ENCODE results near the gene ZNF599. TPM values are rescaled to one million over a fixed set of nuclear protein-coding genes. Genes with fewer than 3 reads are reported as not detected.

The ZNF599 gene
- total and polyA plus RNA-seq, 7 donors = 1.6 to 5.6 (median 2.6) TPM

DNA sequence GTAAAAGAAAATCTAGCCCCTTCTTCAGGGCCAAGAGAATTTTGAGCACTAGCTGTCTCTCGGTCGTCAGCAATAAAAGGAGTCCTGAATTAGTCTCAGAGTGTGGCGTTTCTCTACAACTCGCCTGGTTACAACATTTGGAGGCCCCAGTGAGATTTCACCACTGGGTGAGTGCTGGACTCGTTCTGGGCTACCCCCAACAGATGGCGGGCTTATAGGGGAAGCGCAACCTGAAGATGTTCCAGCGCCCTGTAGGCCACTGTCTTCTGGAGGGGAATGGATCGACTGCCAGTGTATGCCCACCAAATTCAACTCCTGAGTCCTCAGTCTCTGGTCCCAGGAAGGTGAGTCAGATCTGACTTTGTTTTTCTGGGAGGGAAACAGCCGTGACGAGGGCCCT is 50.7 kb downstream of the ZNF599 start:
- Histone ChIP-seq H3K27me3 (ENCODE audit: insufficient read depth in 3 of 3, low read length in 2 of 3) (peaks cover 2 to 4% (median 4%) of the 10 kb centered on the region in 3 donors), H3K4me3 (no peak overlapping the region), H3K36me3 (ENCODE audit: insufficient read depth in 1 of 2, low read depth in 1 of 2) (no peaks in the 10 kb centered on the region), H3K27ac (no peak overlapping the region), H3K4me1 (no peaks in the 10 kb centered on the region), H3K9me3 (no peaks in the 10 kb centered on the region)
- 47 to 54% (median 48%) methylated on average over 11 of the region's 11 CpGs for WGBS, 3 donors
- TF ChIP-seq, protein P1, sequence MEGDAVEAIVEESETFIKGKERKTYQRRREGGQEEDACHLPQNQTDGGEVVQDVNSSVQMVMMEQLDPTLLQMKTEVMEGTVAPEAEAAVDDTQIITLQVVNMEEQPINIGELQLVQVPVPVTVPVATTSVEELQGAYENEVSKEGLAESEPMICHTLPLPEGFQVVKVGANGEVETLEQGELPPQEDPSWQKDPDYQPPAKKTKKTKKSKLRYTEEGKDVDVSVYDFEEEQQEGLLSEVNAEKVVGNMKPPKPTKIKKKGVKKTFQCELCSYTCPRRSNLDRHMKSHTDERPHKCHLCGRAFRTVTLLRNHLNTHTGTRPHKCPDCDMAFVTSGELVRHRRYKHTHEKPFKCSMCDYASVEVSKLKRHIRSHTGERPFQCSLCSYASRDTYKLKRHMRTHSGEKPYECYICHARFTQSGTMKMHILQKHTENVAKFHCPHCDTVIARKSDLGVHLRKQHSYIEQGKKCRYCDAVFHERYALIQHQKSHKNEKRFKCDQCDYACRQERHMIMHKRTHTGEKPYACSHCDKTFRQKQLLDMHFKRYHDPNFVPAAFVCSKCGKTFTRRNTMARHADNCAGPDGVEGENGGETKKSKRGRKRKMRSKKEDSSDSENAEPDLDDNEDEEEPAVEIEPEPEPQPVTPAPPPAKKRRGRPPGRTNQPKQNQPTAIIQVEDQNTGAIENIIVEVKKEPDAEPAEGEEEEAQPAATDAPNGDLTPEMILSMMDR (IDR thresholded peaks at IDR 0.05) = no peak
- DNase-seq (no peak), ATAC-seq (no peak)
- intact Hi-C loops (cut with DNase I) = loop anchor here in 1 of 2 donors (10.0 kb wide), 1 partner anchor 948 kb away; no protein-coding TSS in a partner anchor

GRCh38 chr19:34715357-34715756 is 57.7 kb downstream of the ZNF599 start:
- H3K27me3 ChIP-seq (ENCODE audit: insufficient read depth in 3 of 3, low read length in 2 of 3) = no peaks in the 10 kb centered on the region
- TF ChIP-seq, protein P1 (IDR thresholded peaks at IDR 0.05) = no peak
- intact Hi-C loops (cut with DNase I) = no loop called here
- no peak overlapping the region for H3K4me3 ChIP-seq
- H3K27ac ChIP-seq = no peak overlapping the region
- no peaks in the 10 kb centered on the region for H3K36me3 ChIP-seq (ENCODE audit: insufficient read depth in 1 of 2, low read depth in 1 of 2)
- ATAC-seq (no peak), DNase-seq (no peak)
- H3K4me1 ChIP-seq = no peaks in the 10 kb centered on the region
- no peaks in the 10 kb centered on the region for H3K9me3 ChIP-seq

GRCh38 chr19:34713262-34713637 is 59.8 kb downstream of the ZNF599 start:
- 80 to 87% (median 84%) methylated on average over 2 of the region's 2 CpGs for WGBS, 3 donors
- ATAC-seq = no peak
- H3K4me1 ChIP-seq = no peaks in the 10 kb centered on the region
- H3K9me3 ChIP-seq = no peaks in the 10 kb centered on the region
- intact Hi-C loops (cut with DNase I) = loop anchor here (2.0 kb wide), 3 partner anchors 74 to 212 kb away; no protein-coding TSS in a partner anchor
- H3K27ac ChIP-seq = no peak overlapping the region
- no peaks in the 10 kb centered on the region for H3K36me3 ChIP-seq (ENCODE audit: insufficient read depth in 1 of 2, low read depth in 1 of 2)
- no peak overlapping the region for H3K4me3 ChIP-seq
- DNase-seq = no peak
- TF ChIP-seq, protein P1 (IDR thresholded peaks at IDR 0.05) = no peak
- no peaks in the 10 kb centered on the region for H3K27me3 ChIP-seq (ENCODE audit: insufficient read depth in 3 of 3, low read length in 2 of 3)

GRCh38 chr19:34712395-34713261 is 60.4 kb downstream of the ZNF599 start:
- H3K4me1 ChIP-seq = no peaks in the 10 kb centered on the region
- no peaks in the 10 kb centered on the region for H3K36me3 ChIP-seq (ENCODE audit: insufficient read depth in 1 of 2, low read depth in 1 of 2)
- WGBS, 3 donors = 32 to 35% (median 32%) methylated on average over 11 of the region's 11 CpGs
- no peaks in the 10 kb centered on the region for H3K27me3 ChIP-seq (ENCODE audit: insufficient read depth in 3 of 3, low read length in 2 of 3)
- no peak for DNase-seq
- TF ChIP-seq, protein P1 (IDR thresholded peaks at IDR 0.05) = peak; percentile 84
- no peaks in the 10 kb centered on the region for H3K9me3 ChIP-seq
- H3K4me3 ChIP-seq = no peak overlapping the region
- intact Hi-C loops (cut with DNase I) = loop anchor here (1.0 to 2.0 kb wide), 4 partner anchors 73 to 212 kb away; no protein-coding TSS in a partner anchor
- no peak overlapping the region for H3K27ac ChIP-seq
- peak; percentile 64 to 89 (median 74) for ATAC-seq

Data from psoas muscle (tissue), 8 donors.